Embryonic facial prominence (tissue), 1 donor: ENCODE measurements around the gene ZNF354B.
"Not testable (repeated sequence)": the region's sequence is repeated elsewhere in the genome, so short reads cannot be mapped to it uniquely, and the experiment has no call there.

Experiments used
- DNase-seq: peaks from one replicate; pipeline ENCODE4 v3.0.0-alpha.2; 2016; ENCODE audit errors: extremely low spot score

Gene ZNF354B

GRCh38 chr5:178859625-178860521 lies at the start of gene ZNF354B:
Gene ZNF354B (plus strand): TSS chr5:178859953. CDS start chr5:178861048, 1,095 bp downstream.
- peak; percentile 82 for DNase-seq

GRCh38 chr5:178817506-178817905 lies 42.2 kb upstream of the ZNF354B start:
- DNase-seq: no peak

GRCh38 chr5:178818094-178818493 lies 41.7 kb upstream of the ZNF354B start:
- DNase-seq: no peak

GRCh38 chr5:178820001-178820400 lies 39.8 kb upstream of the ZNF354B start:
- DNase-seq: no peak

- DNase-seq: no peak
These were observed 34.3 kb upstream of the ZNF354B start for GRCh38 chr5:178825444-178825843.

- DNase-seq: no peak
These were observed 33.5 kb upstream of the ZNF354B start for GRCh38 chr5:178826216-178826615.

- no peak for DNase-seq
These were observed 32.1 kb upstream of the ZNF354B start for GRCh38 chr5:178827636-178828035.

- no peak for DNase-seq
These were observed 28.7 kb upstream of the ZNF354B start for GRCh38 chr5:178831049-178831448.

- no peak for DNase-seq
These were observed 27.0 kb upstream of the ZNF354B start for GRCh38 chr5:178832618-178833201.

GRCh38 chr5:178836628-178837027 lies 23.1 kb upstream of the ZNF354B start:
- DNase-seq: no peak

- not testable (repeated sequence) for DNase-seq
These were observed 20.9 kb upstream of the ZNF354B start for GRCh38 chr5:178838695-178839318.

- DNase-seq: no peak
These were observed 20.4 kb upstream of the ZNF354B start for GRCh38 chr5:178839319-178839704.

- not testable (repeated sequence) for DNase-seq
These were observed 19.4 kb upstream of the ZNF354B start for GRCh38 chr5:178840399-178840798.

GRCh38 chr5:178849316-178849715 lies 10.4 kb upstream of the ZNF354B start:
- DNase-seq: no peak

GRCh38 chr5:178851951-178852350 lies 7.8 kb upstream of the ZNF354B start:
- no peak for DNase-seq

GRCh38 chr5:178854284-178854683 lies 5.5 kb upstream of the ZNF354B start:
- no peak for DNase-seq

GRCh38 chr5:178860615-178861014 lies 862 bp downstream of the ZNF354B start:
- DNase-seq: not testable (repeated sequence)

- DNase-seq: no peak
These were observed 1.9 kb downstream of the ZNF354B start for GRCh38 chr5:178861627-178862026.

GRCh38 chr5:178866946-178867345 lies 7.2 kb downstream of the ZNF354B start:
- DNase-seq: no peak

GRCh38 chr5:178869577-178869976 lies 9.8 kb downstream of the ZNF354B start:
- DNase-seq: no peak

- DNase-seq: no peak
These were observed 10.7 kb downstream of the ZNF354B start for GRCh38 chr5:178870411-178870810.

GRCh38 chr5:178872302-178872701 lies 12.5 kb downstream of the ZNF354B start:
- no peak for DNase-seq
